Left lung (tissue), 10 donors: ENCODE measurements around the gene DAGLA. TPM values are rescaled to one million over a fixed set of nuclear protein-coding genes. Genes with fewer than 3 reads are reported as not detected.

Source experiments
- ATAC-seq: fragments of 200-7000 bp; cut with Tn5 transposase; one replicate; pipeline ENCODE4 v1.9.1; 2020; ENCODE audit warnings: moderate library complexity
- DNase-seq, 4 donors: peaks; one replicate each; pipeline ENCODE4 v3.0.0-alpha.2; 2013 to 2020
- H3K27ac ChIP-seq, 2 donors: fragments of 200-600 bp; sonication (generic) in 1 of 2; one replicate each; pipeline versions ENCODE4 v1.5.0 to v1.8.0; 2020 to 2021
- H3K27me3 ChIP-seq, 2 donors: fragments of 200-600 bp; sonication (generic) in 1 of 2; one replicate each; pipeline versions ENCODE4 v1.5.0 to v1.8.0; 2020 to 2021
- H3K36me3 ChIP-seq, 2 donors: fragments of 200-600 bp; sonication (generic) in 1 of 2; one replicate each; pipeline versions ENCODE4 v1.5.0 to v1.8.0; 2020 to 2021
- H3K4me1 ChIP-seq, 2 donors: fragments of 200-600 bp; one replicate each; pipeline ENCODE4 v1.8.0; 2021
- H3K4me3 ChIP-seq, 2 donors: fragments of 200-600 bp; sonication (generic) in 1 of 2; one replicate each; pipeline versions ENCODE4 v1.5.0 to v1.8.0; 2020 to 2021; ENCODE audit warnings: mild to moderate bottlenecking in 1 of 2
- H3K9me3 ChIP-seq, 2 donors: fragments of 200-600 bp; sonication (generic) in 1 of 2; one replicate each; pipeline versions ENCODE4 v1.5.0 to v1.8.0; 2020 to 2021
- CTCF ChIP-seq, 2 donors: fragments of 200-600 bp; sonication (generic) in 1 of 2; IDR thresholded peaks; one replicate each; pipeline versions ENCODE4 v1.5.0 to v1.8.0; 2021; ENCODE audit warnings: antibody characterized with exemption in 2 of 2
- intact Hi-C, 2 donors: fragments of 100-400 bp; cut with DNase I; formaldehyde crosslinking; loops; one replicate each; pipeline versions ENCODE4 v1.11.2 to v1.14.2; 2022
- polyA plus RNA-seq, 6 donors: library from polyadenylated mRNA; unstranded; fragments of 120-200 nt; gene quantifications; one replicate each; pipeline ENCODE4 v1.2.1, GENCODE V29; 2013; ENCODE audit not compliant: insufficient read length in 6 of 6
- total RNA-seq, 2 donors: library from RNA; stranded (reverse); fragmentation: NEBNext Ultra II Directional; extraction: Animal tissue kit (Norgen Biotek cat#: 25700); gene quantifications; one replicate each; pipeline ENCODE4 v1.2.1, GENCODE V29; 2021
- donor health status: DM: no; HTN: yes; CAD: no.
- donor health status: DM: no; HTN: no; CAD: no.

Gene DAGLA
- total and polyA plus RNA-seq, 8 donors: 2.2 to 4.3 (median 3.8) TPM

- peaks cover 15 to 36% of the 10 kb centered on the region in 2 donors for H3K4me1 ChIP-seq
- peak in 1 of 2 donors; percentile 26 for TF ChIP-seq CTCF (IDR thresholded peaks at IDR 0.05)
- peak within 1 kb of the TSS; percentile 59 to 68 for H3K4me3 ChIP-seq
- H3K27me3 ChIP-seq: no peaks in the 10 kb centered on the region
- H3K36me3 ChIP-seq: peaks cover 0 to 42% of the 10 kb centered on the region in 2 donors
- H3K9me3 ChIP-seq: no peaks in the 10 kb centered on the region
- peak within 1 kb of the TSS; percentile 89 to 95 for H3K27ac ChIP-seq
- intact Hi-C loops: loop anchor here in 1 of 2 donors (10.0 kb wide), 1 partner anchor 162 kb away; the partner anchor contains the start of gene BEST1
- ATAC-seq (peak; percentile 92), DNase-seq (peak; percentile 92 to 99 (median 95))
These were observed 112.3 kb downstream of the DAGLA start, which contains the start of the genes FEN1 and TMEM258 for GRCh38 chr11:61792310-61793082. TSS of gene FEN1 (plus strand) at chr11:61792911. CDS start at chr11:61795362, 2,451 bp downstream. TSS of gene TMEM258 (minus strand) at chr11:61792599. CDS start at chr11:61792558, 41 bp downstream.

- peak in 1 of 4 donors; percentile 20 for DNase-seq
- Histone ChIP-seq H3K4me1 (peaks cover 15 to 37% of the 10 kb centered on the region in 2 donors), H3K4me3 (peak overlapping the region; percentile 59 to 68), H3K27me3 (no peaks in the 10 kb centered on the region), H3K36me3 (peaks cover 0 to 34% of the 10 kb centered on the region in 2 donors), H3K27ac (peak overlapping the region; percentile 89 to 95), H3K9me3 (no peaks in the 10 kb centered on the region)
- peak; percentile 13 for ATAC-seq
- no peak for TF ChIP-seq CTCF (IDR thresholded peaks at IDR 0.05)
- intact Hi-C loops: loop anchor here in 1 of 2 donors (10.0 kb wide), 1 partner anchor 162 kb away; the partner anchor contains the start of gene BEST1
These were observed 113.1 kb downstream of the DAGLA start for GRCh38 chr11:61793083-61793828.

- TF ChIP-seq CTCF (IDR thresholded peaks at IDR 0.05): no peak
- Histone ChIP-seq H3K9me3 (no peaks in the 10 kb centered on the region), H3K27me3 (no peaks in the 10 kb centered on the region), H3K4me3 (peak overlapping the region in 1 of 2 donors; percentile 68), H3K36me3 (peaks cover 0 to 29% of the 10 kb centered on the region in 2 donors), H3K4me1 (peaks cover 15 to 37% of the 10 kb centered on the region in 2 donors), H3K27ac (no peak overlapping the region)
- intact Hi-C loops: loop anchor here in 1 of 2 donors (10.0 kb wide), 1 partner anchor 161 kb away; the partner anchor contains the start of gene BEST1
- no peak for DNase-seq
- no peak for ATAC-seq
These were observed 113.6 kb downstream of the DAGLA start for GRCh38 chr11:61793829-61794204.

- ATAC-seq: no peak
- no peak overlapping the region for H3K4me3 ChIP-seq
- TF ChIP-seq CTCF (IDR thresholded peaks at IDR 0.05): no peak
- no peak overlapping the region for H3K27ac ChIP-seq
- intact Hi-C loops: loop anchor here in 1 of 2 donors (10.0 kb wide), 1 partner anchor 160 kb away; the partner anchor contains the start of gene BEST1
- no peak for DNase-seq
- H3K9me3 ChIP-seq: no peaks in the 10 kb centered on the region
- peaks cover 15 to 37% of the 10 kb centered on the region in 2 donors for H3K4me1 ChIP-seq
- H3K36me3 ChIP-seq: peaks cover 0 to 21% of the 10 kb centered on the region in 2 donors
- no peaks in the 10 kb centered on the region for H3K27me3 ChIP-seq
These were observed 114.4 kb downstream of the DAGLA start for GRCh38 chr11:61794579-61794978.
